OCI-LY1 (cell line): ENCODE data around the gene SCNN1B.

Experiments used
- H2AFZ ChIP-seq: fragments of 200-600 bp; sonication (generic), shearing (Covaris generic); 2 replicates; pipeline ENCODE4 v1.6.0; 2014; ENCODE audit warnings: antibody characterized with exemption, mild to moderate bottlenecking, low read length
- H3F3A ChIP-seq: fragments of 200-600 bp; sonication (generic), shearing (Covaris generic); 2 replicates; pipeline ENCODE4 v1.6.0; 2014; ENCODE audit warnings: mild to moderate bottlenecking, antibody characterized with exemption, low read length, moderate library complexity; ENCODE audit not compliant: insufficient read depth
- H3K27ac ChIP-seq: fragments of 200-600 bp; sonication (generic); 2 replicates; pipeline ENCODE4 v1.5.1; 2014; ENCODE audit warnings: low read length, mixed run types, mild to moderate bottlenecking, low read depth; ENCODE audit not compliant: poor library complexity, severe bottlenecking
- H3K27me3 ChIP-seq: fragments of 200-600 bp; sonication (generic); 2 replicates; pipeline ENCODE4 v1.6.0; 2014; ENCODE audit warnings: antibody characterized with exemption, mild to moderate bottlenecking, low read length, moderate library complexity; ENCODE audit not compliant: insufficient read depth
- H3K36me3 ChIP-seq: fragments of 200-600 bp; sonication (generic); 2 replicates; pipeline ENCODE4 v1.6.1; 2014; ENCODE audit warnings: mild to moderate bottlenecking, antibody characterized with exemption, low read length, moderate library complexity, mixed read lengths; ENCODE audit not compliant: insufficient read depth
- H3K4me1 ChIP-seq: fragments of 200-600 bp; sonication (generic); 2 replicates; pipeline ENCODE4 v1.5.1; 2014; ENCODE audit warnings: mild to moderate bottlenecking, low read length, moderate library complexity; ENCODE audit not compliant: insufficient read depth, severe bottlenecking
- H3K4me2 ChIP-seq: fragments of 200-600 bp; sonication (generic), shearing (Covaris generic); 2 replicates; pipeline ENCODE4 v1.6.1; 2014; ENCODE audit warnings: low read length
- H3K4me3 ChIP-seq: fragments of 200-600 bp; sonication (generic); 2 replicates; pipeline ENCODE4 v1.5.1; 2014; ENCODE audit warnings: low read length, low read depth, mild to moderate bottlenecking, mixed read lengths; ENCODE audit not compliant: poor library complexity, severe bottlenecking
- H3K79me2 ChIP-seq: fragments of 200-600 bp; shearing (Covaris generic); 2 replicates; pipeline ENCODE4 v1.6.1; 2016; ENCODE audit warnings: mixed run types, low read length, mixed read lengths; ENCODE audit not compliant: insufficient read depth
- H3K9ac ChIP-seq: fragments of 200-600 bp; sonication (generic), shearing (Covaris generic); 2 replicates; pipeline ENCODE4 v1.6.1; 2014; ENCODE audit warnings: mild to moderate bottlenecking, low read length, mixed read lengths
- H3K9me2 ChIP-seq: fragments of 200-600 bp; sonication (generic), shearing (Covaris generic); 2 replicates; pipeline ENCODE4 v1.6.1; 2014; ENCODE audit warnings: low read depth, mild to moderate bottlenecking, low read length, mixed read lengths
- H3K9me3 ChIP-seq: fragments of 200-600 bp; shearing (Covaris generic); 2 replicates; pipeline ENCODE4 v1.6.1; 2014; ENCODE audit warnings: low read length, mixed read lengths
- H4K20me1 ChIP-seq: fragments of 200-600 bp; sonication (generic), shearing (Covaris generic); 2 replicates; pipeline ENCODE4 v1.6.0; 2016; ENCODE audit warnings: mild to moderate bottlenecking, low read length; ENCODE audit not compliant: insufficient read depth
- EZH2 ChIP-seq: fragments of 200-600 bp; sonication (generic), shearing (Covaris generic); IDR thresholded peaks from 2 replicates; pipeline ENCODE4 v1.8.0; 2017; ENCODE audit warnings: borderline replicate concordance, mixed run types, mild to moderate bottlenecking, antibody characterized with exemption, low read length, moderate library complexity, mixed read lengths
- TF ChIP-seq, protein P1 (sequence below): fragments of 200-600 bp; sonication (generic), shearing (Covaris generic); IDR thresholded peaks from 2 replicates; pipeline ENCODE4 v1.5.1; 2017; ENCODE audit warnings: mild to moderate bottlenecking, antibody characterized with exemption, low read length, moderate library complexity, mixed read lengths

SCNN1B gene

GRCh38 chr16:23406546-23407240, 104.6 kb downstream of the SCNN1B start:
- no peaks in the 10 kb centered on the region for H3K9me3 ChIP-seq
- no peak overlapping the region for H3K27ac ChIP-seq
- TF ChIP-seq, protein P1, sequence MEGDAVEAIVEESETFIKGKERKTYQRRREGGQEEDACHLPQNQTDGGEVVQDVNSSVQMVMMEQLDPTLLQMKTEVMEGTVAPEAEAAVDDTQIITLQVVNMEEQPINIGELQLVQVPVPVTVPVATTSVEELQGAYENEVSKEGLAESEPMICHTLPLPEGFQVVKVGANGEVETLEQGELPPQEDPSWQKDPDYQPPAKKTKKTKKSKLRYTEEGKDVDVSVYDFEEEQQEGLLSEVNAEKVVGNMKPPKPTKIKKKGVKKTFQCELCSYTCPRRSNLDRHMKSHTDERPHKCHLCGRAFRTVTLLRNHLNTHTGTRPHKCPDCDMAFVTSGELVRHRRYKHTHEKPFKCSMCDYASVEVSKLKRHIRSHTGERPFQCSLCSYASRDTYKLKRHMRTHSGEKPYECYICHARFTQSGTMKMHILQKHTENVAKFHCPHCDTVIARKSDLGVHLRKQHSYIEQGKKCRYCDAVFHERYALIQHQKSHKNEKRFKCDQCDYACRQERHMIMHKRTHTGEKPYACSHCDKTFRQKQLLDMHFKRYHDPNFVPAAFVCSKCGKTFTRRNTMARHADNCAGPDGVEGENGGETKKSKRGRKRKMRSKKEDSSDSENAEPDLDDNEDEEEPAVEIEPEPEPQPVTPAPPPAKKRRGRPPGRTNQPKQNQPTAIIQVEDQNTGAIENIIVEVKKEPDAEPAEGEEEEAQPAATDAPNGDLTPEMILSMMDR, result no peak
- no peak for TF ChIP-seq EZH2
- no peaks in the 10 kb centered on the region for H3K27me3 ChIP-seq
- no peak overlapping the region for H3K4me3 ChIP-seq
- H3K36me3 ChIP-seq, result peaks cover 25% of the 10 kb centered on the region
- no peak overlapping the region for H3K9ac ChIP-seq
- no peaks in the 10 kb centered on the region for H4K20me1 ChIP-seq
- H3K4me2 ChIP-seq, result no peak overlapping the region
- no peaks in the 10 kb centered on the region for H3K79me2 ChIP-seq
- no peaks in the 10 kb centered on the region for H3K4me1 ChIP-seq
- H3K9me2 ChIP-seq, result no peaks in the 10 kb centered on the region
- H2AFZ ChIP-seq, result no peak overlapping the region
- H3F3A ChIP-seq, result no peaks in the 10 kb centered on the region

GRCh38 chr16:23407436-23408127, 105.5 kb downstream of the SCNN1B start:
- Histone ChIP-seq H3K27ac (no peak overlapping the region), H3K9me2 (no peaks in the 10 kb centered on the region), H3K4me3 (no peak overlapping the region), H3K9me3 (no peaks in the 10 kb centered on the region), H4K20me1 (no peaks in the 10 kb centered on the region), H3K9ac (no peak overlapping the region), H3K4me1 (no peaks in the 10 kb centered on the region), H3K27me3 (no peaks in the 10 kb centered on the region), H3K79me2 (no peaks in the 10 kb centered on the region), H2AFZ (no peak overlapping the region), H3K4me2 (no peak overlapping the region), H3K36me3 (peaks cover 27% of the 10 kb centered on the region), H3F3A (no peaks in the 10 kb centered on the region)
- TF ChIP-seq EZH2, result no peak
- TF ChIP-seq, protein P1, result no peak

- Histone ChIP-seq H2AFZ (no peak overlapping the region), H3F3A (no peaks in the 10 kb centered on the region), H3K36me3 (peaks cover 27% of the 10 kb centered on the region), H3K4me2 (no peak overlapping the region), H3K4me3 (no peak overlapping the region), H3K79me2 (no peaks in the 10 kb centered on the region), H3K9me3 (no peaks in the 10 kb centered on the region), H3K27ac (no peak overlapping the region), H4K20me1 (no peaks in the 10 kb centered on the region), H3K4me1 (no peaks in the 10 kb centered on the region), H3K9me2 (no peaks in the 10 kb centered on the region), H3K27me3 (no peaks in the 10 kb centered on the region), H3K9ac (no peak overlapping the region)
- TF ChIP-seq, protein P1, result no peak
- no peak for TF ChIP-seq EZH2
These were observed 106.2 kb downstream of the SCNN1B start for GRCh38 chr16:23408242-23408822.
